C4-2B (cell line): ENCODE measurements around the gene SMOC2.

Source experiments
- CTCF ChIP-seq: fragments of 450-650 bp; conservative IDR thresholded peaks from 2 replicates; pipeline ENCODE4 v1.5.1; 2017; ENCODE audit warnings: mild to moderate bottlenecking
- ZFX ChIP-seq: fragments of 450-650 bp; IDR thresholded peaks from 2 replicates; pipeline ENCODE4 v1.6.1; 2017

DNA sequence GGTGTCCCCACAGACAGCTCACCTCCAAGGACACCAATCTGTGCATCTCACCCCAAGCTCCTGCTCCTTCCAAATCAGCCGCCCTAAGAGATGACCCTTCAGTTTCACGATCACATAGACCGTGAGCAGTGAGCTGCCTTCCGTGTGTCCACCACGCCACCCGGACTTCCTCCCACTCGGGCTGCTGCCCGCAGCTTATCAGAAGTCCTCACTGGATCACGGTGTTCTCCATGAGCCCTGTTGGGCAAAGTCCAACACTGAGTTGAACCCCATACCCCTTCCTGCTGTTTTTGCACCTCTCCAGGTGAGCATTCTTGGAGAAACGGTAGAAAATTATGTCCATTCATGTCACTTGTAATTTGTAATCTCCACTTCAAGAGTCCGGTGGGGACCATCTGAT lies 234.4 kb downstream of the SMOC2 start:
- TF ChIP-seq CTCF (no peak), ZFX (no peak)
